ENCODE results near the gene USH2A. TPM values are rescaled to one million over a fixed set of nuclear protein-coding genes. Genes with fewer than 3 reads are reported as not detected.

Gene USH2A
- total RNA-seq, 4 donors from 2014 or later = 0.14 TPM; not detected in 3

GRCh38 chr1:216237927-216238542, 185.2 kb downstream of the USH2A start:
- Histone ChIP-seq H3K27me3 (no peaks in the 10 kb centered on the region), H3K27ac (no peak overlapping the region), H3K4me3 (no peak overlapping the region), H3K4me1 (no peaks in the 10 kb centered on the region), H3K9me3 (no peaks in the 10 kb centered on the region), H3K36me3 (no peaks in the 10 kb centered on the region)
- TF ChIP-seq POLR2A (IDR thresholded peaks at IDR 0.05) = no peak
- no peak for TF ChIP-seq CTCF (IDR thresholded peaks at IDR 0.05)
- DNase-seq = no peak
- intact Hi-C loops (cut with DNase I; ENCODE audit: low total_unique reads) = no loop called here

GRCh38 chr1:216224233-216224632, 199.0 kb downstream of the USH2A start:
- H3K9me3 ChIP-seq = no peaks in the 10 kb centered on the region
- intact Hi-C loops (cut with DNase I; ENCODE audit: low total_unique reads) = no loop called here
- no peak overlapping the region for H3K27ac ChIP-seq

GRCh38 chr1:216223486-216223885, 199.8 kb downstream of the USH2A start:
- DNase-seq = no peak
- H3K27ac ChIP-seq = no peak overlapping the region
- no peak overlapping the region for H3K4me3 ChIP-seq
- no peaks in the 10 kb centered on the region for H3K9me3 ChIP-seq
- intact Hi-C loops (cut with DNase I; ENCODE audit: low total_unique reads) = no loop called here
- TF ChIP-seq POLR2A (IDR thresholded peaks at IDR 0.05) (no peak), CTCF (IDR thresholded peaks at IDR 0.05) (no peak)
- no peaks in the 10 kb centered on the region for H3K4me1 ChIP-seq
- no peaks in the 10 kb centered on the region for H3K27me3 ChIP-seq
- no peaks in the 10 kb centered on the region for H3K36me3 ChIP-seq

More at GRCh38 chr1:216224233-216224632, 199.0 kb downstream of the USH2A start:
- no peak for TF ChIP-seq CTCF (IDR thresholded peaks at IDR 0.05)
- TF ChIP-seq POLR2A (IDR thresholded peaks at IDR 0.05) = no peak
- no peaks in the 10 kb centered on the region for H3K36me3 ChIP-seq
- no peak overlapping the region for H3K4me3 ChIP-seq
- no peaks in the 10 kb centered on the region for H3K4me1 ChIP-seq
- no peak for DNase-seq
- H3K27me3 ChIP-seq = no peaks in the 10 kb centered on the region

GRCh38 chr1:216222288-216222687, 201.0 kb downstream of the USH2A start:
- no peaks in the 10 kb centered on the region for H3K27me3 ChIP-seq
- intact Hi-C loops (cut with DNase I; ENCODE audit: low total_unique reads) = no loop called here
- no peaks in the 10 kb centered on the region for H3K9me3 ChIP-seq
- no peak for TF ChIP-seq CTCF (IDR thresholded peaks at IDR 0.05)
- no peak for TF ChIP-seq POLR2A (IDR thresholded peaks at IDR 0.05)
- no peaks in the 10 kb centered on the region for H3K4me1 ChIP-seq
- DNase-seq = no peak
- H3K36me3 ChIP-seq = no peaks in the 10 kb centered on the region
- no peak overlapping the region for H3K4me3 ChIP-seq
- no peak overlapping the region for H3K27ac ChIP-seq

- DNase-seq = no peak
- intact Hi-C loops (cut with DNase I; ENCODE audit: low total_unique reads) = no loop called here
- TF ChIP-seq CTCF (IDR thresholded peaks at IDR 0.05) (peak in 3 of 4 experiments; percentile 26 to 28 (median 27)), POLR2A (IDR thresholded peaks at IDR 0.05) (no peak)
- H3K27me3 ChIP-seq = no peaks in the 10 kb centered on the region
- peak overlapping the region; percentile 10 to 24 for H3K4me3 ChIP-seq
- H3K27ac ChIP-seq = no peak overlapping the region
- no peaks in the 10 kb centered on the region for H3K36me3 ChIP-seq
- H3K4me1 ChIP-seq = no peaks in the 10 kb centered on the region
- H3K9me3 ChIP-seq = no peaks in the 10 kb centered on the region
Observed at GRCh38 chr1:216221260-216221700, 202.0 kb downstream of the USH2A start.
